Breast epithelium (tissue), 4 donors: ENCODE results near the gene SERPINE3. TPM values are rescaled to one million over a fixed set of nuclear protein-coding genes. Genes with fewer than 3 reads are reported as not detected.

ENCODE experiments used
- DNase-seq, 2 donors: peaks; one replicate each; pipeline ENCODE4 v3.0.0-alpha.2; 2019; ENCODE audit warnings: low spot score in 2 of 2
- H3K27ac ChIP-seq, 2 donors: fragments of 200-600 bp; sonication (generic) in 1 of 2; one replicate each; pipeline ENCODE4 v1.5.1; 2016 to 2019; ENCODE audit warnings: mild to moderate bottlenecking in 1 of 2
- H3K27me3 ChIP-seq, 2 donors: fragments of 200-600 bp; sonication (generic) in 1 of 2; one replicate each; pipeline versions ENCODE4 v1.5.1 to v1.6.0; 2017 to 2019; ENCODE audit warnings: control low read depth in 1 of 2, mild to moderate bottlenecking in 1 of 2
- H3K36me3 ChIP-seq: fragments of 200-600 bp; one replicate; pipeline ENCODE4 v1.5.1; 2019
- H3K4me1 ChIP-seq, 2 donors: fragments of 200-600 bp; sonication (generic); one replicate each; pipeline ENCODE4 v1.5.1; 2016 to 2019; ENCODE audit warnings: control low read depth in 1 of 2
- H3K4me3 ChIP-seq, 3 donors: fragments of 200-600 bp; sonication (generic); 1 replicate in 2 of 3; 2 replicates in 1 of 3; pipeline ENCODE4 v1.5.1; 2016 to 2019; ENCODE audit warnings: mild to moderate bottlenecking in 3 of 3, moderate library complexity in 2 of 3
- H3K9me3 ChIP-seq, 2 donors: fragments of 200-600 bp; sonication (generic) in 1 of 2; one replicate each; pipeline ENCODE4 v1.5.1; 2016 to 2019; ENCODE audit warnings: control low read depth in 1 of 2
- POLR2A ChIP-seq: fragments of 450-650 bp; IDR thresholded peaks from one replicate; pipeline ENCODE4 v1.6.1; 2016; ENCODE audit warnings: antibody characterized with exemption, mild to moderate bottlenecking, moderate library complexity
- POLR2AphosphoS5 ChIP-seq, 3 donors: sonication (generic); formaldehyde crosslinking; IDR thresholded peaks; one replicate each; pipeline ENCODE4 v1.6.1; 2017; ENCODE audit warnings: antibody characterized with exemption in 3 of 3
- intact Hi-C: fragments of 100-400 bp; cut with DNase I; formaldehyde crosslinking; loops from one replicate; pipeline ENCODE4 v1.15.1; 2023; ENCODE audit warnings: low total_unique reads
- total RNA-seq, 3 donors: library from RNA; depleted of rRNA; stranded (reverse); fragments of >200 nt; gene quantifications; one replicate each; pipeline ENCODE4 v1.1.0, GENCODE V29; 2016
- TF ChIP-seq, protein P1 (sequence below), 3 donors: fragments of 450-650 bp; IDR thresholded peaks; one replicate each; pipeline ENCODE4 v1.5.1; 2016 to 2017; ENCODE audit warnings: antibody characterized with exemption in 3 of 3, mild to moderate bottlenecking in 3 of 3, moderate library complexity in 3 of 3

SERPINE3 gene
- total RNA-seq, 3 donors from 2014 or later: 0.16 to 0.73 TPM; not detected in 1

GRCh38 chr13:51339952-51340732, 651 bp downstream of the SERPINE3 start:
- Histone ChIP-seq H3K36me3 (no peaks in the 10 kb centered on the region), H3K4me1 (no peaks in the 10 kb centered on the region), H3K27ac (no peak overlapping the region), H3K9me3 (no peaks in the 10 kb centered on the region), H3K27me3 (no peaks in the 10 kb centered on the region), H3K4me3 (no peak overlapping the region)
- TF ChIP-seq POLR2AphosphoS5 (IDR thresholded peaks at IDR 0.05): no peak
- no peak for TF ChIP-seq POLR2A
- TF ChIP-seq, protein P1, sequence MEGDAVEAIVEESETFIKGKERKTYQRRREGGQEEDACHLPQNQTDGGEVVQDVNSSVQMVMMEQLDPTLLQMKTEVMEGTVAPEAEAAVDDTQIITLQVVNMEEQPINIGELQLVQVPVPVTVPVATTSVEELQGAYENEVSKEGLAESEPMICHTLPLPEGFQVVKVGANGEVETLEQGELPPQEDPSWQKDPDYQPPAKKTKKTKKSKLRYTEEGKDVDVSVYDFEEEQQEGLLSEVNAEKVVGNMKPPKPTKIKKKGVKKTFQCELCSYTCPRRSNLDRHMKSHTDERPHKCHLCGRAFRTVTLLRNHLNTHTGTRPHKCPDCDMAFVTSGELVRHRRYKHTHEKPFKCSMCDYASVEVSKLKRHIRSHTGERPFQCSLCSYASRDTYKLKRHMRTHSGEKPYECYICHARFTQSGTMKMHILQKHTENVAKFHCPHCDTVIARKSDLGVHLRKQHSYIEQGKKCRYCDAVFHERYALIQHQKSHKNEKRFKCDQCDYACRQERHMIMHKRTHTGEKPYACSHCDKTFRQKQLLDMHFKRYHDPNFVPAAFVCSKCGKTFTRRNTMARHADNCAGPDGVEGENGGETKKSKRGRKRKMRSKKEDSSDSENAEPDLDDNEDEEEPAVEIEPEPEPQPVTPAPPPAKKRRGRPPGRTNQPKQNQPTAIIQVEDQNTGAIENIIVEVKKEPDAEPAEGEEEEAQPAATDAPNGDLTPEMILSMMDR (IDR thresholded peaks at IDR 0.05): no peak
- DNase-seq: no peak
- intact Hi-C loops: no loop called here

GRCh38 chr13:51341232-51341631, 1.7 kb downstream of the SERPINE3 start:
- H3K4me1 ChIP-seq: no peaks in the 10 kb centered on the region
- no peaks in the 10 kb centered on the region for H3K36me3 ChIP-seq
- TF ChIP-seq POLR2AphosphoS5 (IDR thresholded peaks at IDR 0.05): no peak
- TF ChIP-seq POLR2A: no peak
- TF ChIP-seq, protein P1 (IDR thresholded peaks at IDR 0.05): no peak
- H3K9me3 ChIP-seq: no peaks in the 10 kb centered on the region
- DNase-seq: no peak
- intact Hi-C loops: no loop called here
- no peak overlapping the region for H3K27ac ChIP-seq
- H3K4me3 ChIP-seq: no peak overlapping the region
- H3K27me3 ChIP-seq: no peaks in the 10 kb centered on the region

DNA sequence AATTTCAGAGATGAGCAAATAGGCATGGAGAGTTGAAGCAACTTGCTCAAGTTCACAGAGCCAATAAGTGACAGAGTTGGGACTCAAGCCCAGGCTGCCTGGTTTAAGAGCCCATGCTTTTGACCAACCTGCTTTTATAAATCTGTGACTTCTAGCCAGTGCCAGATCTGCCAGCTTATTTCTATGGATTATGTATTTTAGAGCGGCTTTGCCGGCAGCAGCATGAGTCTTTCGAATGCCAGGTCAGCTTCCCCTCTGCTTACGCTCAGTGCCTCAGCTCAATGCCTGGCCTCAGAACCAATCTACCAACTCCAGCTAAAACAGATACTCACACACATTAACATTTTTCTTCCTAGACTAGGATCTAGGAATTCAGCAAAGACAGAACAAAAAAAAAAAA, 2.3 kb downstream of the SERPINE3 start:
- no peaks in the 10 kb centered on the region for H3K36me3 ChIP-seq
- DNase-seq: no peak
- H3K27me3 ChIP-seq: no peaks in the 10 kb centered on the region
- H3K9me3 ChIP-seq: no peaks in the 10 kb centered on the region
- intact Hi-C loops: no loop called here
- no peak overlapping the region for H3K27ac ChIP-seq
- H3K4me3 ChIP-seq: no peak overlapping the region
- no peak for TF ChIP-seq POLR2AphosphoS5 (IDR thresholded peaks at IDR 0.05)
- no peak for TF ChIP-seq POLR2A
- TF ChIP-seq, protein P1 (IDR thresholded peaks at IDR 0.05): no peak
- H3K4me1 ChIP-seq: no peaks in the 10 kb centered on the region

GRCh38 chr13:51342706-51343105, 3.2 kb downstream of the SERPINE3 start:
- intact Hi-C loops: no loop called here
- DNase-seq: no peak

DNA sequence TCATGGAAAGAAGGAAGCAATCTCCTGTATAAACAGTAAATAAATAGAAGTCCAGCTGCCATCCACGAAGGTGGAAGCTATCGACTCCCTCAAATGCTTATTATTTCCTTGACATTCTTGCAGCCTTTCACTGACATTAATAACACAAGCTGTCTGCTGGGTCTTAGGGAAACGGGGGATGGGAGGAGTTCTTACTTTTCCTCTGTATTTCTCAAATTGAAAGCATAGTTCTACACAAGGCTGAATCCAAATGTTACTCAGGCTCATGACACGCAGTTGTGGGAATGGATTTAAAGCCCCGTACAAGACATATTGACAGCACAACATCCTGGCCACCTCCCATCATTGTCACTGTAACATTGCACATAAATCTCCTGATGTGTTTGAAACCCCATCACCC, 4.0 kb downstream of the SERPINE3 start:
- Histone ChIP-seq H3K4me1 (no peaks in the 10 kb centered on the region), H3K27ac (no peak overlapping the region), H3K27me3 (no peaks in the 10 kb centered on the region), H3K36me3 (no peaks in the 10 kb centered on the region), H3K4me3 (no peak overlapping the region), H3K9me3 (no peaks in the 10 kb centered on the region)
- intact Hi-C loops: no loop called here
- TF ChIP-seq, protein P1 (IDR thresholded peaks at IDR 0.05): no peak
- no peak for TF ChIP-seq POLR2AphosphoS5 (IDR thresholded peaks at IDR 0.05)
- no peak for TF ChIP-seq POLR2A
- no peak for DNase-seq

More at GRCh38 chr13:51342706-51343105, 3.2 kb downstream of the SERPINE3 start:
- H3K4me3 ChIP-seq: no peak overlapping the region
- H3K36me3 ChIP-seq: no peaks in the 10 kb centered on the region
- no peaks in the 10 kb centered on the region for H3K27me3 ChIP-seq
- H3K9me3 ChIP-seq: no peaks in the 10 kb centered on the region
- no peaks in the 10 kb centered on the region for H3K4me1 ChIP-seq
- H3K27ac ChIP-seq: no peak overlapping the region
- TF ChIP-seq POLR2AphosphoS5 (IDR thresholded peaks at IDR 0.05) (no peak), POLR2A (no peak)
